K562 (cell line): ENCODE data around the gene GPHN. TPM values are rescaled to one million over a fixed set of nuclear protein-coding genes. Genes with fewer than 3 reads are reported as not detected.

Experiments used
- ATAC-seq: fragments of 200-7000 bp; cut with Tn5 transposase; 3 replicates; pipeline ENCODE4 v1.9.1; 2020; ENCODE audit warnings: moderate library complexity
- BruUV-seq: library from RNA; stranded (reverse); fragments of 400-500 nt; replicated peaks from 2 replicates; lab custom pipeline; 2021; lab: Mats Ljungman, UMichigan
- CTCF ChIA-PET: fragments of 300-600 bp; formaldehyde crosslinking; extraction: SDS; loops from one replicate; lab custom pipeline; 2021; ENCODE audit warnings: low intra/inter-chr PET ratio; lab: Yijun Ruan, JAX
- POLR2A ChIA-PET: fragments of 300-600, 350-650 bp; sonication (Branson Sonifier 250); formaldehyde crosslinking; extraction: SDS; loops from one replicate; lab custom pipeline; 2021; ENCODE audit warnings: antibody characterized with exemption, inconsistent platforms; lab: Yijun Ruan, JAX
- DNase-seq, 4 experiments: peaks; one replicate each; pipeline versions ENCODE4 v3.0.0 to v3.0.0-alpha.2; 2011 to 2018; ENCODE audit warnings: low spot score in 3 of 4, mixed read lengths in 3 of 4; ENCODE audit errors: extremely low read depth in 1 of 4
- FAIRE-seq: peaks from 2 replicates; lab custom pipeline; 2011; peaks lifted over from hg19 to GRCh38; lab: Jason Lieb, UNC
- H2AFZ ChIP-seq: 2 replicates; pipeline ENCODE4 v1.6.0; 2011; ENCODE audit warnings: low read depth, low read length, control low read depth, inconsistent platforms
- H3K27ac ChIP-seq: fragments of 200-600 bp; 3 replicates; pipeline ENCODE4 v1.8.0; 2011; ENCODE audit warnings: low read depth, mild to moderate bottlenecking, control low read depth, inconsistent platforms, low read length, moderate library complexity, mixed read lengths; ENCODE audit errors: extremely low read depth
- H3K27me3 ChIP-seq, 2 experiments: fragments of 300-600 bp in 1 of 2; 2 replicates in 1 of 2; 3 replicates in 1 of 2; pipeline versions ENCODE4 v1.6.0 to v1.8.0; 2011; ENCODE audit warnings: inconsistent platforms in 2 of 2, low read length in 2 of 2, mild to moderate bottlenecking in 1 of 2, mixed read lengths in 1 of 2, moderate library complexity in 1 of 2; ENCODE audit not compliant: control insufficient read depth in 2 of 2, insufficient read depth in 2 of 2
- H3K36me3 ChIP-seq: fragments of 300-600 bp; 3 replicates; pipeline ENCODE4 v1.8.0; 2011; ENCODE audit warnings: mild to moderate bottlenecking, low read length, inconsistent platforms; ENCODE audit not compliant: control insufficient read depth, insufficient read depth
- H3K4me1 ChIP-seq, 2 experiments: fragments of 200-600 bp in 1 of 2; replicated peaks in 1 of 2; 2 replicates in 1 of 2; 3 replicates in 1 of 2; pipeline versions ENCODE4 v1.5.1 to v1.8.0; 2011; ENCODE audit warnings: inconsistent platforms in 2 of 2, low read length in 2 of 2, mild to moderate bottlenecking in 1 of 2, mixed read lengths in 1 of 2, moderate library complexity in 1 of 2; ENCODE audit not compliant: control insufficient read depth in 2 of 2, insufficient read depth in 2 of 2
- H3K4me2 ChIP-seq: 2 replicates; pipeline ENCODE4 v1.6.1; 2011; ENCODE audit warnings: low read length, control low read depth, inconsistent platforms, mixed read lengths; ENCODE audit not compliant: insufficient read depth
- H3K4me3 ChIP-seq: fragments of 200-600 bp; sonication (generic), shearing (Covaris generic); 2 replicates; pipeline ENCODE4 v1.5.1; 2016; ENCODE audit warnings: control low read depth, inconsistent platforms
- H3K79me2 ChIP-seq: fragments of 200-600 bp; 3 replicates; pipeline ENCODE4 v1.8.0; 2011; ENCODE audit warnings: low read length, inconsistent platforms; ENCODE audit not compliant: control insufficient read depth, insufficient read depth
- H3K9ac ChIP-seq, 2 experiments: 2 replicates each; pipeline versions ENCODE4 v1.6.0 to v1.6.1; 2011; ENCODE audit warnings: low read depth in 2 of 2, low read length in 2 of 2, control low read depth in 1 of 2, inconsistent platforms in 1 of 2, mild to moderate bottlenecking in 1 of 2, mixed read lengths in 1 of 2; ENCODE audit not compliant: insufficient read depth in 1 of 2
- H3K9me1 ChIP-seq: one replicate; pipeline ENCODE4 v1.6.0; 2011; ENCODE audit warnings: inconsistent platforms, mild to moderate bottlenecking, low read length, moderate library complexity; ENCODE audit not compliant: control insufficient read depth, insufficient read depth
- H3K9me3 ChIP-seq: replicated peaks from 2 replicates; pipeline ENCODE4 v1.5.1; 2011; ENCODE audit warnings: low read depth, low read length, inconsistent platforms; ENCODE audit not compliant: control insufficient read depth, insufficient read depth
- H4K20me1 ChIP-seq: replicated peaks from 2 replicates; pipeline ENCODE4 v1.6.1; 2011; ENCODE audit warnings: low read length, inconsistent platforms, mixed read lengths; ENCODE audit not compliant: control insufficient read depth, insufficient read depth
- CBFA2T2 ChIP-seq: fragments of 450-650 bp; conservative IDR thresholded peaks from 2 replicates; pipeline ENCODE4 v1.6.1; 2017; ENCODE audit warnings: mild to moderate bottlenecking
- FOSL1 ChIP-seq: fragments of 200-800 bp; sonication (Bioruptor generic); conservative IDR thresholded peaks from 2 replicates; pipeline ENCODE4 v1.6.1; 2016; ENCODE audit warnings: missing genetic modification characterization, missing compliant biosample characterization
- FOXJ3 ChIP-seq: sonication (generic); formaldehyde crosslinking; IDR thresholded peaks from 2 replicates; pipeline ENCODE4 v1.4.0; 2020; ENCODE audit warnings: mild to moderate bottlenecking, missing genetic modification reagents
- HNRNPK ChIP-seq: fragments of 200-400 bp; formaldehyde crosslinking; IDR thresholded peaks from one replicate; pipeline ENCODE4 v1.6.1; 2018; ENCODE audit warnings: mild to moderate bottlenecking, low read depth, low read length; ENCODE audit not compliant: poor library complexity, severe bottlenecking
- LCOR ChIP-seq: sonication (generic); formaldehyde crosslinking; IDR thresholded peaks from 2 replicates; pipeline ENCODE4 v1.8.0; 2022; ENCODE audit warnings: mild to moderate bottlenecking, missing genetic modification reagents
- MAX ChIP-seq: sonication (generic); formaldehyde crosslinking; IDR thresholded peaks from 2 replicates; pipeline ENCODE4 v1.9.0; 2022; ENCODE audit warnings: mild to moderate bottlenecking, missing genetic modification reagents
- NELFE ChIP-seq: IDR thresholded peaks from 2 replicates; pipeline ENCODE4 v1.6.1; 2011; ENCODE audit warnings: mild to moderate bottlenecking; ENCODE audit not compliant: insufficient read depth, insufficient read length
- PATZ1 ChIP-seq: fragments of 250-450 bp; sonication (Bioruptor Pico); IDR thresholded peaks from 2 replicates; pipeline ENCODE4 v1.5.0; 2020; ENCODE audit warnings: mild to moderate bottlenecking, borderline replicate concordance
- SETDB1 ChIP-seq: IDR thresholded peaks from one replicate; pipeline ENCODE4 v1.6.1; 2012; ENCODE audit warnings: low read length, control low read depth, inconsistent platforms
- ZNF174 ChIP-seq: fragments of 250-450 bp; sonication (Bioruptor Pico); IDR thresholded peaks from 2 replicates; pipeline ENCODE4 v1.4.0; 2020; ENCODE audit warnings: mild to moderate bottlenecking
- ZNF644 ChIP-seq: fragments of 200-800 bp; sonication (Bioruptor generic); IDR thresholded peaks from 2 replicates; pipeline ENCODE4 v1.6.1; 2016; ENCODE audit warnings: low read depth, missing genetic modification characterization, missing compliant biosample characterization
- in situ Hi-C: fragments of 300-500 bp; cut with MboI; formaldehyde crosslinking; loops from 4 replicates; pipeline ENCODE4 v1.15.0; 2018; ENCODE audit warnings: inconsistent platforms, mixed read lengths
- intact Hi-C: fragments of 100-400 bp; cut with micrococcal nuclease; formaldehyde crosslinking; loops from 2 replicates; pipeline ENCODE4 v1.14.2; 2022
- polyA plus RNA-seq, 8 experiments: library from polyadenylated mRNA; depleted of rRNA in 4 of 8; stranded (reverse) in 5 of 8; unstranded in 3 of 8; fragments of >200 nt; fragmentation: Nextera tagmentation in 2 of 8; fragmentation: Illumina TruSeq in 1 of 8; extraction: Ambion mirVana in 2 of 8; extraction: Trizol in 1 of 8; gene quantifications; 2 replicates each; pipeline versions ENCODE4 v1.2.1 to v1.2.3, GENCODE V29; 2011 to 2014; ENCODE audit warnings: inconsistent platforms in 1 of 8, missing spikeins in 1 of 8
- total RNA-seq, 7 experiments: library from RNA; depleted of rRNA in 6 of 7; stranded (reverse); fragments of >200 nt in 6 of 7; fragmentation: Illumina TruSeq in 2 of 7; extraction: Trizol in 2 of 7; gene quantifications; 2 replicates each; pipeline versions ENCODE4 v1.2.1 to v1.2.3, GENCODE V29; 2011 to 2021; ENCODE audit warnings: low replicate concordance in 1 of 7

GPHN gene
- total and polyA plus RNA-seq, 9 of the 15 experiments (the other 6 are each of a cell fraction or from before 2014, with no cell fraction given) = 5.9 to 16.0 (median 11.4) TPM

- FAIRE-seq (no peak), DNase-seq (no peak)
- H3K4me1 ChIP-seq = no peaks in the 10 kb centered on the region
- H2AFZ ChIP-seq = no peak overlapping the region
- no peaks in the 10 kb centered on the region for H4K20me1 ChIP-seq
- ChIA-PET CTCF (no interaction called here), POLR2A (no interaction called here)
- H3K9ac ChIP-seq = no peak overlapping the region
- H3K4me3 ChIP-seq = no peak overlapping the region
- intact Hi-C loops = no loop called here
- no peak overlapping the region for H3K4me2 ChIP-seq
- no peaks in the 10 kb centered on the region for H3K79me2 ChIP-seq
- H3K27me3 ChIP-seq = no peaks in the 10 kb centered on the region
- no peaks in the 10 kb centered on the region for H3K9me1 ChIP-seq
- TF ChIP-seq PATZ1 (CRISPR knock-in tag) (no peak), FOSL1 (no peak), LCOR (CRISPR knock-in tag) (no peak), NELFE (no peak), ZNF644 (tag) (no peak), HNRNPK (no peak), MAX (CRISPR knock-in tag) (no peak), CBFA2T2 (no peak), FOXJ3 (CRISPR knock-in tag) (no peak), ZNF174 (CRISPR knock-in tag) (no peak), SETDB1 (no peak)
- TF ChIP-seq, all 486 proteins: peak for 0
- ATAC-seq = no peak
- no peak overlapping the region for H3K27ac ChIP-seq
- no TSS peak for BruUV-seq
- in situ Hi-C loops = no loop called here
- H3K36me3 ChIP-seq = no peaks in the 10 kb centered on the region
- H3K9me3 ChIP-seq = no peaks in the 10 kb centered on the region
These were observed 552.6 kb downstream of the GPHN start for GRCh38 chr14:67060546-67060945.
